B cell (primary cell): ENCODE results near the gene CYTH2.

Experiments used
- CTCF ChIP-seq: fragments of 200-600 bp; IDR thresholded peaks from one replicate; pipeline ENCODE4 v1.8.0; 2022; ENCODE audit warnings: antibody characterized with exemption, mild to moderate bottlenecking
- EZH2 ChIP-seq: IDR thresholded peaks from 2 replicates; pipeline ENCODE4 v1.6.1; 2012; ENCODE audit warnings: borderline replicate concordance, low read depth, mild to moderate bottlenecking, moderate library complexity, low read length; ENCODE audit not compliant: insufficient read depth, poor library complexity, severe bottlenecking

DNA sequence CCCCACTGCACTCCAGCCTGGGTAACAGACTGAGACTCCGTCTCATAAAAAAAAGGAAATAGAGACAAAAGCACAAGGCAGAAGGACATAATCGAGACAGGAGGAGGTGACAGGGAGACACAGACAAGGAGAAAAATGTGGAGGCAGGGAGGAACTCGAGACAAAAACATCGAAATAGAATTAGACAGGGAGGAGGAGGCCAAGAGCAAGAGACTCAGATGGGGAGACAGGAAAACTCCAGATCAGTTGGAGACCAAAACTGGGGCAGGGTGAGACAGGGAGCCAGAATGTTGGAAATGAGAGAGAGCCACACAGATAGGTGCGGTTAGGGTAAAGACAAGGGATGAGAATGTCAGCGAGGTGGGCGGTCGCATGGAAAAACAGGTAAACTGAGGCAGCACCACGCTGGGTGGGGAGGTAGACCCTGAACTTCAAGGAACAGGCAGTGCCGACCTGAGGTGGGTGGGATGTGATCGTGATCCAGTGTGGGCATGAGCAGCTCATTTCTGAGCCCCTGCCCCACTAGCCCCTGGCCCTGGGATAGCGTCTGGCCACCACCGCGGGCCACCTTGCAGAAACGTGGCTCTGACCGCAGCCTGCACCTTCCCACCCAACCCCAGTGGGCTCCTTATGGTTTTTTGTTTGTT lies 15.2 kb downstream of the CYTH2 start:
- TF ChIP-seq CTCF = no peak
- no peak for TF ChIP-seq EZH2
